ENCODE data around the gene CDKAL1.

Gene CDKAL1

DNA sequence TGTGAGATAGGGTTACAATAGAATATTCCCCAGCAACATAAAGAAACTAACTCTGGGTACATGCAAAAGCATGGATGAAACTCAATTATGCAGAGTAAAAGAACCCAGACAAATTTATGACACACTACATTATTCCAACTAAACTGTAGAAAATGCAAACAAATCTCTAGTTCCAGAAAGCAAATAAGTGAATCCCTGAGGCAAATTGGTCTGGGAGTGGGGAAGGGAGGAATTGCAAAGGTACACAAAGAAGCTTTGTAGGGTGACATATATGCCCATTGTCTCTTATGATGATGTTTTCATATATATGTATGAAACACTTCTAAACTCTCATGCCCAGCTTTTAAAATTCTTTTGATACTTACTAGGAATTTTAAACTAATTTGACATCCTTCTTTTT lies 266.0 kb downstream of the CDKAL1 start:
- no peak for DNase-seq (ENCODE audit: low read depth)
- no peak overlapping the region for H3K4me3 ChIP-seq (ENCODE audit: low read depth, low read length)
- TF ChIP-seq, protein P1, sequence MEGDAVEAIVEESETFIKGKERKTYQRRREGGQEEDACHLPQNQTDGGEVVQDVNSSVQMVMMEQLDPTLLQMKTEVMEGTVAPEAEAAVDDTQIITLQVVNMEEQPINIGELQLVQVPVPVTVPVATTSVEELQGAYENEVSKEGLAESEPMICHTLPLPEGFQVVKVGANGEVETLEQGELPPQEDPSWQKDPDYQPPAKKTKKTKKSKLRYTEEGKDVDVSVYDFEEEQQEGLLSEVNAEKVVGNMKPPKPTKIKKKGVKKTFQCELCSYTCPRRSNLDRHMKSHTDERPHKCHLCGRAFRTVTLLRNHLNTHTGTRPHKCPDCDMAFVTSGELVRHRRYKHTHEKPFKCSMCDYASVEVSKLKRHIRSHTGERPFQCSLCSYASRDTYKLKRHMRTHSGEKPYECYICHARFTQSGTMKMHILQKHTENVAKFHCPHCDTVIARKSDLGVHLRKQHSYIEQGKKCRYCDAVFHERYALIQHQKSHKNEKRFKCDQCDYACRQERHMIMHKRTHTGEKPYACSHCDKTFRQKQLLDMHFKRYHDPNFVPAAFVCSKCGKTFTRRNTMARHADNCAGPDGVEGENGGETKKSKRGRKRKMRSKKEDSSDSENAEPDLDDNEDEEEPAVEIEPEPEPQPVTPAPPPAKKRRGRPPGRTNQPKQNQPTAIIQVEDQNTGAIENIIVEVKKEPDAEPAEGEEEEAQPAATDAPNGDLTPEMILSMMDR (conservative IDR thresholded peaks at IDR 0.05; ENCODE audit: low read depth, low read length), result no peak

DNA sequence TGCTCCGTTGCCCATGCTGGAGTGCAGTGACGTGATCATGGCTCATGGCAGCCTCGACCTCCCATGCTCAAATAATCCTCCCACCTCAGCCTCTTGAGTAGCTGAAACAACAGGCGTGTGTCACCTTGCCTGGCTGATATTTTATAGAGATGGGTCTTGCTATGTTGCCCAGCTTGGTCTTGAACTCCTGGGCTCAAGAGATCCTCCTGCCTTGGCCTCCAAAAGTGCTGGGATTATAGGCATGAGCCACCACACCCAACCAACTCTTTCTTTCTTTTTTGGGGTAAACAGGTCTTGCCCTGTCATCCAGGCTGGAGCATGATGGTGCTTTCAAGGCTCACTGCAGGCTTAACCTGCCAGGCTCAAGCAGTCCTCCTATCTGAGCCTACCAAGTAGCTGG lies 266.4 kb downstream of the CDKAL1 start:
- no peak overlapping the region for H3K4me3 ChIP-seq (ENCODE audit: low read depth, low read length)
- TF ChIP-seq, protein P1 (conservative IDR thresholded peaks at IDR 0.05; ENCODE audit: low read depth, low read length), result no peak
- no peak for DNase-seq (ENCODE audit: low read depth)

DNA sequence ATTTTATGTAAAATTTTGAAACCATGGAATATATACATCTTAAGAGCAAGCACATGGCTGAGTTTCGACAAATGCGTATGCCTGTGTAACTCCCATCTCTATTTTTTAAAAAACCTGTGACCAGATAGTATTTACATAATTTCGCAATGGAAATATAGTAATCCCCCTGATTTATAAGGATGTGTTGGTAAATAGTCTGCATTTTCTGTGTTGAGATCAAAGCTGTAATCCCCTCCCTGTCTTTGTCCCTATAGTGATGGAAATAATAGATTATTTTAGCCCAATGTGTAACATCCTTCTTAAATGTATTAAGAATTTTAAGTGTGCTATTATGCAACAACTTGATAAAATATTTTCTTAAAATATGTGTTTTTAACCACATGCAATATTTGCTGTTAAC lies 267.3 kb downstream of the CDKAL1 start:
- no peak overlapping the region for H3K4me3 ChIP-seq (ENCODE audit: low read depth, low read length)
- no peak for DNase-seq (ENCODE audit: low read depth)
- TF ChIP-seq, protein P1 (conservative IDR thresholded peaks at IDR 0.05; ENCODE audit: low read depth, low read length), result no peak

DNA sequence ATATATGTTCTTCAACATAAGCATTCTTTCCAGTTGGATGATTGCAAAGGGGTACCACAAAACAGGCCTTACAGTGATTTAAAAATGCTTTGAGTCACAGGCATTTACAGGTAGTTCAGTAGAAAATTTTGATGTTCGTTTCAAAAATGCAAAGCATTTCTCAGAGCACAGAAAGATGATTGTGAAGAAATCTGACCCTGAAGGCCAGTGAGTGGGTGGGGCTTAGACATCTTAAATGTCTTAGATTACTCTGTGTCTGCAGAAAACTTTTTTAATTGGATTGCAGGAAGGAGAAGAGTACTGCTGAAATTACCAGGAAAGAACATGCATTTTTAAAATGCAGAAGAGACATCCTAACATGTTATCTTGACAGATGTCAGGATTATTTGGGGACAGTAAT lies 268.3 kb downstream of the CDKAL1 start:
- DNase-seq (ENCODE audit: low read depth), result peak; percentile 58
- H3K4me3 ChIP-seq (ENCODE audit: low read depth, low read length), result no peak overlapping the region
- TF ChIP-seq, protein P1 (conservative IDR thresholded peaks at IDR 0.05; ENCODE audit: low read depth, low read length), result no peak

DNA sequence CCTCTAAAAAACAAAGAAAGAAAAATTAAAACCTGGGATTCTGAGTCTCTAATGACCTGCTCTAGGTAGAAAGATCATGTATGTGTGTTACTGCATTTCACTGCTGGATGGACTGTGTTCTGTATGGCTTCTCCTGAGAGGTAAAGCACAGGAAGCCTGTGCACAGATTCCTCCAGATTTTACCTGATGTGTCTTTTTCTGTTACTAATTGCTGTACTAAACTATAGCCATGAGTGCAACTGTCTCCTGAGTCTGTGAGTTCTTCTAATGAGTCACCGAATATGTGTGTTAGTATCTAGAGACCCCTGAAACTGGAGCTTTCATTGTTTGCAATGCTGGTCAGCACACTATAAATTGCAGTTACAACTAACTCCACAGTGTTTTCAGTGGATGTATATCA lies 270.8 kb downstream of the CDKAL1 start:
- no peak overlapping the region for H3K4me3 ChIP-seq (ENCODE audit: low read depth, low read length)
- no peak for DNase-seq (ENCODE audit: low read depth)
- TF ChIP-seq, protein P1 (conservative IDR thresholded peaks at IDR 0.05; ENCODE audit: low read depth, low read length), result no peak

DNA sequence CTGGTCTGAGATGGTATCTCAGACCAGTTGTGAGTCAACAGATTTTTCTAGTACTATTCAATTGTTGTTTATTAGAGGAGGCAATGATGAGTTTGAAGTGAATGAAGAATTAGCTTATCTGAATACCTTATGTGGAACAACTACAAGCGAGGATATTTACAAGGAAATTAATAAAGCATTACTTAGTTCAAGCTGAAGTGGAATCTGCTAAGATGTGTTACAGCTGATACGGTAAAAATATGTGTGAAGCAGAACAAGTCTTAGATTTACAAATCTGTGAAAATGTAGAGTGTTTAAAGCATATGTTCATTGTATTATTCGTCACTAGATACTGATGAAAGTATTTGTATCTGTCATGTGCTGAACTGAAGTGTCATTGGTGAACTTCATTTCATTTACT lies 272.4 kb downstream of the CDKAL1 start:
- H3K4me3 ChIP-seq (ENCODE audit: low read depth, low read length), result no peak overlapping the region
- TF ChIP-seq, protein P1 (conservative IDR thresholded peaks at IDR 0.05; ENCODE audit: low read depth, low read length), result no peak
- DNase-seq (ENCODE audit: low read depth), result no peak

DNA sequence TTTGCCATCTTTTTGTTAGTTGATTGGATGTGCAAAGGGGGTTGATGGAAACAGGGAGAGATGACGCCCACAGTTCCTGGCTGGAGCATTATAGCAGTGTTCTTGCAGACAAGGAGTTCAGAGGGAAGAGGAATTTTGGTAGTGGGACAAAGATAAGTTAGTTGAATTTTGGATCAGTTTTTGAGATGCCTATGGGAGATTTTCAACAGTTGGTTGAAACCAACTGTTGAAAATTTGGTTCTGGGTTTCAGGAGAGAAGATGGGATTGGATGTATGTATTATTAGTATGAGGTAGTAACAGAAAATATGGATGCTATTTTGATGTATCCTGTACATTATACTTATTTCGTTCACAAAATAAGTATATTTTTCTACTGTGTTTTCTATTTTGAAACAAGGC lies 274.2 kb downstream of the CDKAL1 start:
- TF ChIP-seq, protein P1 (conservative IDR thresholded peaks at IDR 0.05; ENCODE audit: low read depth, low read length), result no peak
- no peak for DNase-seq (ENCODE audit: low read depth)
- no peak overlapping the region for H3K4me3 ChIP-seq (ENCODE audit: low read depth, low read length)

Data from choroid plexus epithelial cell (primary cell).